Progenitor cell of endocrine pancreas (in vitro differentiated cells): ENCODE results near the gene SPINT2. TPM values are rescaled to one million over a fixed set of nuclear protein-coding genes. Genes with fewer than 3 reads are reported as not detected.

Experiments
- DNase-seq: peaks from one replicate; pipeline ENCODE4 v3.0.0; 2021; ENCODE audit warnings: low spot score; ENCODE audit not compliant: unreplicated experiment
- H3K27ac Mint-ChIP-seq: 2 replicates; pipeline ENCODE4 v1.8.0; 2021; ENCODE audit warnings: mild to moderate bottlenecking, moderate library complexity, mixed read lengths
- H3K27me3 Mint-ChIP-seq: 2 replicates; pipeline ENCODE4 v1.8.0; 2021; ENCODE audit warnings: mixed read lengths
- H3K36me3 Mint-ChIP-seq: 2 replicates; pipeline ENCODE4 v1.8.0; 2022; ENCODE audit warnings: mixed read lengths; ENCODE audit not compliant: insufficient read depth
- H3K4me1 Mint-ChIP-seq: 2 replicates; pipeline ENCODE4 v1.8.0; 2021; ENCODE audit warnings: low read depth, mixed read lengths
- H3K4me3 Mint-ChIP-seq: 2 replicates; pipeline ENCODE4 v1.8.0; 2021; ENCODE audit warnings: low read depth, mild to moderate bottlenecking, moderate library complexity, mixed read lengths
- H3K9me3 Mint-ChIP-seq: 2 replicates; pipeline ENCODE4 v1.8.0; 2021; ENCODE audit warnings: low read depth, mixed read lengths
- total RNA-seq: library from RNA; stranded (reverse); gene quantifications from 2 replicates; pipeline ENCODE4 v1.2.1, GENCODE V29; 2021
- TF ChIP-seq, protein P1 (sequence below): fragments of 200-600 bp; sonication (generic); IDR thresholded peaks from one replicate; pipeline ENCODE4 v1.5.0; 2021; ENCODE audit warnings: antibody characterized with exemption, mild to moderate bottlenecking; ENCODE audit not compliant: unreplicated experiment

The SPINT2 gene
- total RNA-seq, 1 donor from 2014 or later: 519 TPM

DNA sequence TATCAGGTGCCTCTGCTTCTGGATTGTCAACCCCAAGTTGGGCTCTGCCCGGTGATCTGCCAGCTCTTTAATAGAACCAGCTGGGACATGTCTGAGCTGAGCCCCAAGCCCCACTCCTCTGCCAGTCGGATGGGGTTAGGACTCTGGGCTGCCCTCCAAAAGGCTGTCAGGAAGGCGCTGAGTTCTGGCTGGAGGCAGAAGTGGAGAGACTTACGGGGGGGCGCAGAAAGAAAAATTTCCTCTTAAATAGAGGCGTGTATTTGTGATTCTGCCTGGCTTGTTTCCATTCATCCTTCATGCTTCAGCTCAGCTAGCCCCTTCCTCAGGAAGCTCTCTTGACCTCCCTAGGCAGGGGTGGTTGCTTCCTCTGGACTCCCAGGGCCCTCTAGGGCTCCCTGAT, 54.3 kb downstream of the SPINT2 start:
- H3K9me3 Mint-ChIP-seq: no peaks in the 10 kb centered on the region
- H3K4me3 Mint-ChIP-seq: no peak overlapping the region
- TF ChIP-seq, protein P1, sequence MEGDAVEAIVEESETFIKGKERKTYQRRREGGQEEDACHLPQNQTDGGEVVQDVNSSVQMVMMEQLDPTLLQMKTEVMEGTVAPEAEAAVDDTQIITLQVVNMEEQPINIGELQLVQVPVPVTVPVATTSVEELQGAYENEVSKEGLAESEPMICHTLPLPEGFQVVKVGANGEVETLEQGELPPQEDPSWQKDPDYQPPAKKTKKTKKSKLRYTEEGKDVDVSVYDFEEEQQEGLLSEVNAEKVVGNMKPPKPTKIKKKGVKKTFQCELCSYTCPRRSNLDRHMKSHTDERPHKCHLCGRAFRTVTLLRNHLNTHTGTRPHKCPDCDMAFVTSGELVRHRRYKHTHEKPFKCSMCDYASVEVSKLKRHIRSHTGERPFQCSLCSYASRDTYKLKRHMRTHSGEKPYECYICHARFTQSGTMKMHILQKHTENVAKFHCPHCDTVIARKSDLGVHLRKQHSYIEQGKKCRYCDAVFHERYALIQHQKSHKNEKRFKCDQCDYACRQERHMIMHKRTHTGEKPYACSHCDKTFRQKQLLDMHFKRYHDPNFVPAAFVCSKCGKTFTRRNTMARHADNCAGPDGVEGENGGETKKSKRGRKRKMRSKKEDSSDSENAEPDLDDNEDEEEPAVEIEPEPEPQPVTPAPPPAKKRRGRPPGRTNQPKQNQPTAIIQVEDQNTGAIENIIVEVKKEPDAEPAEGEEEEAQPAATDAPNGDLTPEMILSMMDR: no peak
- peaks cover 57% of the 10 kb centered on the region for H3K27me3 Mint-ChIP-seq
- H3K27ac Mint-ChIP-seq: no peak overlapping the region
- no peak for DNase-seq
- H3K4me1 Mint-ChIP-seq: peaks cover 2% of the 10 kb centered on the region
- H3K36me3 Mint-ChIP-seq: no peaks in the 10 kb centered on the region

DNA sequence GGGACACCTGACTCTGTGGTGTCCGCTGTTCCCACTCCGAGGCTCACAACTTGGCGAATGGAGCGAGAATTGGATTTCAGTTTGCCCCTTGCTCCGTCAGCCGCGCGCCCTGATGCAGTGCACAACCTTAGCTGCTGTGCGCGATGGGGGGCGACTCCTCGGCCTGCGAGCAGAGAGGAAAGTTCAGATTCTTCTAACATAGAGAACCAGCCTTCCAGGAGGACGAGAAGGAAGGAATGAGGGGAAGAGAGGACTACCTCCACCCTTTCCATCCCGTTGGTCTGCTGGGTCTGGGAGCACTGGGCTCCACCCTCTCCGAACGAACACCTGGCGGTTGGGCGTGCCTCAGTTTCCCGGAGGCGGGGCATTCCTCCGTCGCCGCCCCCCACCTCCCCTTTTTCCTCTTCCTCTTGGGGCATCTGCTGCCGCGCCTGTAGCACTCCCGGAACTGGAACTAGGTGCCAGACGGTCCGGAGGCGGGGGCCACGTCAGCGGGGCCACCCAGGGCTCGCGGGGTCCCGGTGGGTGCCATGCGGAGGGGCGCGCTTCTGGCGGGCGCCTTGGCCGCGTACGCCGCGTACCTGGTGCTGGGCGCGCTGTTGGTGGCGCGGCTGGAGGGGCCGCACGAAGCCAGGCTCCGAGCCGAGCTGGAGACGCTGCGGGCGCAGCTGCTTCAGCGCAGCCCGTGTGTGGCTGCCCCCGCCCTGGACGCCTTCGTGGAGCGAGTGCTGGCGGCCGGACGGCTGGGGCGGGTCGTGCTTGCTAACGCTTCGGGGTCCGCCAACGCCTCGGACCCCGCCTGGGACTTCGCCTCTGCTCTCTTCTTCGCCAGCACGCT, 55.3 kb downstream of the SPINT2 start, which contains the start of gene KCNK6:
Gene KCNK6, plus strand, starts transcription at position 425 of the 838 bp plus-strand sequence. Its CDS starts 106 bp downstream, at position 531.
- TF ChIP-seq, protein P1: no peak
- H3K27ac Mint-ChIP-seq: no peak within 1 kb of the TSS
- H3K36me3 Mint-ChIP-seq: no peaks in the 10 kb centered on the region
- H3K4me3 Mint-ChIP-seq: peak within 1 kb of the TSS; percentile 64
- no peaks in the 10 kb centered on the region for H3K9me3 Mint-ChIP-seq
- peaks cover 57% of the 10 kb centered on the region for H3K27me3 Mint-ChIP-seq
- peaks cover 2% of the 10 kb centered on the region for H3K4me1 Mint-ChIP-seq
- no peak for DNase-seq

DNA sequence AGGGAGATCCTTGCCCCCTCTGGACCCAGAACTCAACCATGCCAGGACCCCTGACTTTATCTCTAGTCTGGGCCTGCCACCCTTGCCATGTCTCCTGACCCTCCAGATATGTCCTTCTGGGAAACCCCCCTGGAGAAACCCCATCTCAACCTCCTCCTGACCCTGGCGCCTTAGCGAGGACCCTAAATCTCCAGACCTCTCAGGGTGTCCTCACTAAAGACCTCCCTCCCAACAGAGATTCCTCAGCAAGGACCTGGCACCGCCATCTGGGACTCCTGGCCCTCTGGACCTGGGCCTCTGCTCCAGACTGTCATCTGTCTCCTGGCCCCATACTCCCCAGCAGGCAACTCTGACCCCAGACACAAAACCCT, 56.6 kb downstream of the SPINT2 start:
- no peak overlapping the region for H3K27ac Mint-ChIP-seq
- TF ChIP-seq, protein P1: no peak
- H3K9me3 Mint-ChIP-seq: no peaks in the 10 kb centered on the region

DNA sequence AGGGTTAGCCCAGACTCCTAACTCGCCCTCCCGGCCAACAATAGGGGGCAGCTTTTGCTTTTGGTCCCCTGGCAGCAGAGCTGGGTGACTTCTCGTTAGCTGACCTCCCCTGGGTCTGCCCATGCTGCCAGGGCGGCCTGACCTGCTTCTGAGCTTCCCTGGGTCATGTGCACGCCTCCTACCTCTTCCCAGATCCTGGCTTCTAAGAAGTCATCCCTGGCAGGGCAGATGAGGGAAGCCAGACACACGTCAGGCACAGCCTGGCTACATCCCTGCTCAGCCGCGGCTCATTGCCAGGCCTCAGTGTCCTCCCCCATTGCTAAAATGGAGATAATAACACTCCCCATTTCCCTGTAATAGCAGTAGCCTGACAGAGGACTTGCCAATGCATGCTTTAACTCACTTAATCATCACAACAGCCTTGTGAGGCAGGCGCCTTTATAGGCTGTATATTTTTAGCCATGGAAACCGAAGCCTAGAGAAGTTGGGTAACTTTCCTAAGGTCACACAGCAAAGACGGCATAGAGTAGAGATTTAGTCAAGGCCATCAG, 57.3 kb downstream of the SPINT2 start:
- H3K36me3 Mint-ChIP-seq: no peaks in the 10 kb centered on the region
- TF ChIP-seq, protein P1: no peak
- H3K9me3 Mint-ChIP-seq: no peaks in the 10 kb centered on the region
- no peak overlapping the region for H3K27ac Mint-ChIP-seq
- H3K4me1 Mint-ChIP-seq: no peaks in the 10 kb centered on the region
- peaks cover 59% of the 10 kb centered on the region for H3K27me3 Mint-ChIP-seq
- DNase-seq: no peak
- H3K4me3 Mint-ChIP-seq: no peak overlapping the region

More for the DNA sequence above, 56.6 kb downstream of the SPINT2 start:
- H3K36me3 Mint-ChIP-seq: no peaks in the 10 kb centered on the region
- peaks cover 61% of the 10 kb centered on the region for H3K27me3 Mint-ChIP-seq
- DNase-seq: no peak
- no peaks in the 10 kb centered on the region for H3K4me1 Mint-ChIP-seq
- peak overlapping the region; percentile 12 for H3K4me3 Mint-ChIP-seq

DNA sequence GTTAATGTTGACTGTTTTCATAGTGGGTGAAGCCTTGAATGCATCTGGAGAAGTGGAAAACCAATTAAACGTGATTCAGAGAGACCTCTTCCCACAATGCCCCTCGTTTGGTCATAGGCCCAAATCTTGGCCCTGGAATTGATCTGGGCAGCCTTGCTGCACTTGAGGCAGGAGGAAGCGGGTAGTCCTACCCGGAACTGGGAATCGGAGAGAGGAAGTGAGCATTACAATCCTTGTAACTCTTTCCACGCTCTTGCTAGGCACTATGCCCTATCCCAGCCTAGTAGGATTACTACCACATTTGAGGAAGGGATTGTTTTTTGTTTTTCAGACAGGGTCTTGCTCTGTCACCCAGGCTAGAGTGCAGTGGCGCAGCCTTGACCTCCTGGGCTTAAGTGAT, 58.9 kb downstream of the SPINT2 start:
- H3K4me1 Mint-ChIP-seq: no peaks in the 10 kb centered on the region
- no peak overlapping the region for H3K4me3 Mint-ChIP-seq
- H3K9me3 Mint-ChIP-seq: no peaks in the 10 kb centered on the region
- TF ChIP-seq, protein P1: no peak
- DNase-seq: no peak
- H3K27ac Mint-ChIP-seq: peak overlapping the region; percentile 53
- H3K36me3 Mint-ChIP-seq: no peaks in the 10 kb centered on the region
- peaks cover 51% of the 10 kb centered on the region for H3K27me3 Mint-ChIP-seq
